GM21737 (cell line): Measurements from ENCODE around the gene SPDEF.

Experiments used
- ATAC-seq: cut with Tn5 transposase; IDR thresholded peaks from one replicate; pipeline ENCODE4 v1.9.1; 2021; ENCODE audit warnings: mild to moderate bottlenecking, moderate library complexity; ENCODE audit not compliant: unreplicated experiment

SPDEF gene

GRCh38 chr6:34489207-34489805, 66.8 kb downstream of the SPDEF start:
- no peak for ATAC-seq
